Esophagus squamous epithelium (tissue), 4 donors: ENCODE results near the gene CINP.

Experiments used
- POLR2A ChIP-seq, 4 donors: fragments of 450-650 bp; IDR thresholded peaks; one replicate each; pipeline ENCODE4 v1.6.1; 2017; ENCODE audit warnings: antibody characterized with exemption in 4 of 4, mild to moderate bottlenecking in 4 of 4, moderate library complexity in 3 of 4
- TF ChIP-seq, protein P1 (sequence below), 6 experiments: fragments of 450-650 bp in 4 of 6; fragments of 200-600 bp in 2 of 6; sonication (generic) in 2 of 6; IDR thresholded peaks; one replicate each; pipeline ENCODE4 v1.5.1; 2016 to 2019; ENCODE audit warnings: antibody characterized with exemption in 6 of 6, mild to moderate bottlenecking in 4 of 6, moderate library complexity in 4 of 6

DNA sequence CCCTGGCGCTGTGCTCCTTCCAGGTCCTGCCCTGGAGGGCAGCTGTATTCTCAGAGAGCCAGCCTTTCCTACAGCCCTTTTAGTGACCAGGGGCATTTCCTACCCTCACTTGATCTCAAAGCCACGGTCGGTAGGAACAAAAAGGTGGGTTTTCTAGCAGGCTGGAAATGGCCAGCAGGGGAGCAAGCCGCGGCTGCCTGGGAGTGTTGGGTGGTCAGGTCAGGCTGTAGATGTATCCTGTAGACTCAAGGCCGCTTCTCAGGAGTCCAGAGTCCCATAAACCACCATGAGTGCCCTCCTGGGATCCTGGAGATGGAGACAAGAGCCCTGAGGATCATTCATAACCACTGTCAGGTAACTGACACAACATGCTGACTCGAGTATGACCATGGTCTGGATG lies 18.6 kb downstream of the CINP start:
- TF ChIP-seq, protein P1, sequence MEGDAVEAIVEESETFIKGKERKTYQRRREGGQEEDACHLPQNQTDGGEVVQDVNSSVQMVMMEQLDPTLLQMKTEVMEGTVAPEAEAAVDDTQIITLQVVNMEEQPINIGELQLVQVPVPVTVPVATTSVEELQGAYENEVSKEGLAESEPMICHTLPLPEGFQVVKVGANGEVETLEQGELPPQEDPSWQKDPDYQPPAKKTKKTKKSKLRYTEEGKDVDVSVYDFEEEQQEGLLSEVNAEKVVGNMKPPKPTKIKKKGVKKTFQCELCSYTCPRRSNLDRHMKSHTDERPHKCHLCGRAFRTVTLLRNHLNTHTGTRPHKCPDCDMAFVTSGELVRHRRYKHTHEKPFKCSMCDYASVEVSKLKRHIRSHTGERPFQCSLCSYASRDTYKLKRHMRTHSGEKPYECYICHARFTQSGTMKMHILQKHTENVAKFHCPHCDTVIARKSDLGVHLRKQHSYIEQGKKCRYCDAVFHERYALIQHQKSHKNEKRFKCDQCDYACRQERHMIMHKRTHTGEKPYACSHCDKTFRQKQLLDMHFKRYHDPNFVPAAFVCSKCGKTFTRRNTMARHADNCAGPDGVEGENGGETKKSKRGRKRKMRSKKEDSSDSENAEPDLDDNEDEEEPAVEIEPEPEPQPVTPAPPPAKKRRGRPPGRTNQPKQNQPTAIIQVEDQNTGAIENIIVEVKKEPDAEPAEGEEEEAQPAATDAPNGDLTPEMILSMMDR (IDR thresholded peaks at IDR 0.05), result no peak
- TF ChIP-seq POLR2A (IDR thresholded peaks at IDR 0.05), result no peak
